ENCODE results near the gene GOLGA8S.

GRCh38 chr15:23384371-23384770 is 29.8 kb downstream of the GOLGA8S start:
- TF ChIP-seq CTCF (IDR thresholded peaks at IDR 0.05; ENCODE audit: insufficient read depth, low read length, poor library complexity, severe bottlenecking) (no peak), EZH2phosphoT487 (conservative IDR thresholded peaks at IDR 0.05; ENCODE audit: low read length) (no peak)

Measured in SU-DHL-6 (cell line).